Measurements from ENCODE around the gene CD274.
"Not testable (repeated sequence)": the region's sequence is repeated elsewhere in the genome, so short reads cannot be mapped to it uniquely, and the experiment has no call there.

CD274 gene

GRCh38 chr9:5438301-5439162, 11.8 kb upstream of the CD274 start:
- Histone ChIP-seq H3K4me1 (ENCODE audit: control insufficient read depth, insufficient read depth, low read length, unreplicated experiment) (peaks cover 20% of the 10 kb centered on the region), H3K27ac (ENCODE audit: low read depth, low read length) (peak overlapping the region; percentile 77), H3K27me3 (ENCODE audit: insufficient read depth, low read length) (no peaks in the 10 kb centered on the region), H3K4me3 (ENCODE audit: low read depth, low read length) (peak overlapping the region; percentile 77), H3K36me3 (ENCODE audit: insufficient read depth, low read length) (peaks cover 7% of the 10 kb centered on the region; the same call in 1 of the 2 replicates), H2AFZ (ENCODE audit: low read length, unreplicated experiment) (peak overlapping the region; percentile 0), H3K79me2 (ENCODE audit: control insufficient read depth, insufficient read depth, low read length, unreplicated experiment) (peaks cover 2% of the 10 kb centered on the region)

GRCh38 chr9:5440426-5440825, 9.9 kb upstream of the CD274 start:
- H2AFZ ChIP-seq (ENCODE audit: low read length, unreplicated experiment) = no peak overlapping the region
- H3K79me2 ChIP-seq (ENCODE audit: control insufficient read depth, insufficient read depth, low read length, unreplicated experiment) = peaks cover 2% of the 10 kb centered on the region
- H3K4me1 ChIP-seq (ENCODE audit: control insufficient read depth, insufficient read depth, low read length, unreplicated experiment) = peaks cover 20% of the 10 kb centered on the region
- peaks cover 5% of the 10 kb centered on the region; the same call in 1 of the 2 replicates for H3K36me3 ChIP-seq (ENCODE audit: insufficient read depth, low read length)
- no peak overlapping the region for H3K27ac ChIP-seq (ENCODE audit: low read depth, low read length)
- H3K4me3 ChIP-seq (ENCODE audit: low read depth, low read length) = no peak overlapping the region
- H3K27me3 ChIP-seq (ENCODE audit: insufficient read depth, low read length) = no peaks in the 10 kb centered on the region

- Histone ChIP-seq H3K27me3 (ENCODE audit: insufficient read depth, low read length) (no peaks in the 10 kb centered on the region), H3K4me3 (ENCODE audit: low read depth, low read length) (no peak overlapping the region), H2AFZ (ENCODE audit: low read length, unreplicated experiment) (no peak overlapping the region), H3K79me2 (ENCODE audit: control insufficient read depth, insufficient read depth, low read length, unreplicated experiment) (peaks cover 2% of the 10 kb centered on the region), H3K36me3 (ENCODE audit: insufficient read depth, low read length) (no peaks in the 10 kb centered on the region), H3K4me1 (ENCODE audit: control insufficient read depth, insufficient read depth, low read length, unreplicated experiment) (peaks cover 20% of the 10 kb centered on the region), H3K27ac (ENCODE audit: low read depth, low read length) (no peak overlapping the region)
Measured at GRCh38 chr9:5441043-5441442, 9.3 kb upstream of the CD274 start.

GRCh38 chr9:5442400-5443011, 7.8 kb upstream of the CD274 start:
- Histone ChIP-seq H3K27ac (ENCODE audit: low read depth, low read length) (no peak overlapping the region), H3K4me1 (ENCODE audit: control insufficient read depth, insufficient read depth, low read length, unreplicated experiment) (peaks cover 28% of the 10 kb centered on the region), H2AFZ (ENCODE audit: low read length, unreplicated experiment) (no peak overlapping the region), H3K36me3 (ENCODE audit: insufficient read depth, low read length) (no peaks in the 10 kb centered on the region), H3K4me3 (ENCODE audit: low read depth, low read length) (no peak overlapping the region), H3K27me3 (ENCODE audit: insufficient read depth, low read length) (no peaks in the 10 kb centered on the region), H3K79me2 (ENCODE audit: control insufficient read depth, insufficient read depth, low read length, unreplicated experiment) (no peaks in the 10 kb centered on the region)

GRCh38 chr9:5443850-5444249, 6.5 kb upstream of the CD274 start:
- H3K27me3 ChIP-seq (ENCODE audit: insufficient read depth, low read length) = no peaks in the 10 kb centered on the region
- H3K27ac ChIP-seq (ENCODE audit: low read depth, low read length) = no peak overlapping the region
- H3K4me1 ChIP-seq (ENCODE audit: control insufficient read depth, insufficient read depth, low read length, unreplicated experiment) = peaks cover 34% of the 10 kb centered on the region

GRCh38 chr9:5445096-5445495, 5.2 kb upstream of the CD274 start:
- peaks cover 43% of the 10 kb centered on the region for H3K4me1 ChIP-seq (ENCODE audit: control insufficient read depth, insufficient read depth, low read length, unreplicated experiment)

More at GRCh38 chr9:5443850-5444249, 6.5 kb upstream of the CD274 start:
- Histone ChIP-seq H3K79me2 (ENCODE audit: control insufficient read depth, insufficient read depth, low read length, unreplicated experiment) (no peaks in the 10 kb centered on the region), H3K4me3 (ENCODE audit: low read depth, low read length) (no peak overlapping the region), H2AFZ (ENCODE audit: low read length, unreplicated experiment) (no peak overlapping the region), H3K36me3 (ENCODE audit: insufficient read depth, low read length) (no peaks in the 10 kb centered on the region)

GRCh38 chr9:5445886-5446285, 4.5 kb upstream of the CD274 start:
- Histone ChIP-seq H3K27ac (ENCODE audit: low read depth, low read length) (no peak overlapping the region), H3K79me2 (ENCODE audit: control insufficient read depth, insufficient read depth, low read length, unreplicated experiment) (peaks cover 2% of the 10 kb centered on the region), H3K36me3 (ENCODE audit: insufficient read depth, low read length) (no peaks in the 10 kb centered on the region), H3K4me3 (ENCODE audit: low read depth, low read length) (no peak overlapping the region), H3K4me1 (ENCODE audit: control insufficient read depth, insufficient read depth, low read length, unreplicated experiment) (peaks cover 42% of the 10 kb centered on the region), H2AFZ (ENCODE audit: low read length, unreplicated experiment) (no peak overlapping the region), H3K27me3 (ENCODE audit: insufficient read depth, low read length) (no peaks in the 10 kb centered on the region)

More at GRCh38 chr9:5445096-5445495, 5.2 kb upstream of the CD274 start:
- H3K79me2 ChIP-seq (ENCODE audit: control insufficient read depth, insufficient read depth, low read length, unreplicated experiment); H3K27ac ChIP-seq (ENCODE audit: low read depth, low read length); H2AFZ ChIP-seq (ENCODE audit: low read length, unreplicated experiment); H3K27me3 ChIP-seq (ENCODE audit: insufficient read depth, low read length); H3K4me3 ChIP-seq (ENCODE audit: low read depth, low read length); H3K36me3 ChIP-seq (ENCODE audit: insufficient read depth, low read length): not testable (repeated sequence)

- H2AFZ ChIP-seq (ENCODE audit: low read length, unreplicated experiment) = no peak overlapping the region
- peaks cover 10% of the 10 kb centered on the region for H3K79me2 ChIP-seq (ENCODE audit: control insufficient read depth, insufficient read depth, low read length, unreplicated experiment)
- H3K4me3 ChIP-seq (ENCODE audit: low read depth, low read length) = no peak overlapping the region; the same call in 1 of the 2 replicates
- H3K4me1 ChIP-seq (ENCODE audit: control insufficient read depth, insufficient read depth, low read length, unreplicated experiment) = peaks cover 45% of the 10 kb centered on the region
- H3K27me3 ChIP-seq (ENCODE audit: insufficient read depth, low read length) = no peaks in the 10 kb centered on the region
- peak overlapping the region; percentile 10; the same call in 1 of the 2 replicates for H3K27ac ChIP-seq (ENCODE audit: low read depth, low read length)
- no peaks in the 10 kb centered on the region for H3K36me3 ChIP-seq (ENCODE audit: insufficient read depth, low read length)
Measured at GRCh38 chr9:5446451-5447236, 3.7 kb upstream of the CD274 start.

GRCh38 chr9:5447337-5447736, 3.0 kb upstream of the CD274 start:
- Histone ChIP-seq H2AFZ (ENCODE audit: low read length, unreplicated experiment) (no peak overlapping the region), H3K36me3 (ENCODE audit: insufficient read depth, low read length) (no peaks in the 10 kb centered on the region), H3K4me1 (ENCODE audit: control insufficient read depth, insufficient read depth, low read length, unreplicated experiment) (peaks cover 48% of the 10 kb centered on the region), H3K4me3 (ENCODE audit: low read depth, low read length) (no peak overlapping the region), H3K79me2 (ENCODE audit: control insufficient read depth, insufficient read depth, low read length, unreplicated experiment) (peaks cover 15% of the 10 kb centered on the region), H3K27me3 (ENCODE audit: insufficient read depth, low read length) (no peaks in the 10 kb centered on the region), H3K27ac (ENCODE audit: low read depth, low read length) (peak overlapping the region; percentile 10; the same call in 1 of the 2 replicates)

GRCh38 chr9:5448016-5448415, 2.3 kb upstream of the CD274 start:
- peaks cover 52% of the 10 kb centered on the region for H3K4me1 ChIP-seq (ENCODE audit: control insufficient read depth, insufficient read depth, low read length, unreplicated experiment)
- H3K4me3 ChIP-seq (ENCODE audit: low read depth, low read length) = no peak overlapping the region
- no peaks in the 10 kb centered on the region for H3K27me3 ChIP-seq (ENCODE audit: insufficient read depth, low read length)
- no peaks in the 10 kb centered on the region for H3K36me3 ChIP-seq (ENCODE audit: insufficient read depth, low read length)
- H3K79me2 ChIP-seq (ENCODE audit: control insufficient read depth, insufficient read depth, low read length, unreplicated experiment) = peaks cover 20% of the 10 kb centered on the region
- H2AFZ ChIP-seq (ENCODE audit: low read length, unreplicated experiment) = peak overlapping the region; percentile 40
- H3K27ac ChIP-seq (ENCODE audit: low read depth, low read length) = no peak overlapping the region
